ENCODE measurements around the gene ZNF385B.

ZNF385B gene

DNA sequence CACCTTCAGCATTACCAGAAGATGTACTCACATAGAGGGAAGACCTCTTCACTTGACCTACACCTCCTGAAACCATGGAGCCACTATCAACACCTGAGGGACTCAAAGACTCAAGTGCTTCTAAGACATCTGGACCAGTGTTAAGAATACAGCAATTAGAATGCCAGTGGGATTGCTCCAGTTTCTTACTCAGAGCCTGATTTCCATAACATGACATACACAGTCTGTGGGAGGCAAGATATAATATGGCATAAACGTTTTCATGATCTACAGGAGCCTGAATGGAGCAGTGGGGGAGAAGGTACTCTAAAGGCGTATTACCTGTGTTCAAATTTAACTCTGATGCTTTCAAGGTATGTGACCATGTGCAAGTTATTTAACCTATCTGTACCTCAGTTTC, 57.2 kb downstream of the ZNF385B start:
- TF ChIP-seq, protein P1, sequence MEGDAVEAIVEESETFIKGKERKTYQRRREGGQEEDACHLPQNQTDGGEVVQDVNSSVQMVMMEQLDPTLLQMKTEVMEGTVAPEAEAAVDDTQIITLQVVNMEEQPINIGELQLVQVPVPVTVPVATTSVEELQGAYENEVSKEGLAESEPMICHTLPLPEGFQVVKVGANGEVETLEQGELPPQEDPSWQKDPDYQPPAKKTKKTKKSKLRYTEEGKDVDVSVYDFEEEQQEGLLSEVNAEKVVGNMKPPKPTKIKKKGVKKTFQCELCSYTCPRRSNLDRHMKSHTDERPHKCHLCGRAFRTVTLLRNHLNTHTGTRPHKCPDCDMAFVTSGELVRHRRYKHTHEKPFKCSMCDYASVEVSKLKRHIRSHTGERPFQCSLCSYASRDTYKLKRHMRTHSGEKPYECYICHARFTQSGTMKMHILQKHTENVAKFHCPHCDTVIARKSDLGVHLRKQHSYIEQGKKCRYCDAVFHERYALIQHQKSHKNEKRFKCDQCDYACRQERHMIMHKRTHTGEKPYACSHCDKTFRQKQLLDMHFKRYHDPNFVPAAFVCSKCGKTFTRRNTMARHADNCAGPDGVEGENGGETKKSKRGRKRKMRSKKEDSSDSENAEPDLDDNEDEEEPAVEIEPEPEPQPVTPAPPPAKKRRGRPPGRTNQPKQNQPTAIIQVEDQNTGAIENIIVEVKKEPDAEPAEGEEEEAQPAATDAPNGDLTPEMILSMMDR (conservative IDR thresholded peaks at IDR 0.05) = no peak
- H3K27ac ChIP-seq = no peak overlapping the region

DNA sequence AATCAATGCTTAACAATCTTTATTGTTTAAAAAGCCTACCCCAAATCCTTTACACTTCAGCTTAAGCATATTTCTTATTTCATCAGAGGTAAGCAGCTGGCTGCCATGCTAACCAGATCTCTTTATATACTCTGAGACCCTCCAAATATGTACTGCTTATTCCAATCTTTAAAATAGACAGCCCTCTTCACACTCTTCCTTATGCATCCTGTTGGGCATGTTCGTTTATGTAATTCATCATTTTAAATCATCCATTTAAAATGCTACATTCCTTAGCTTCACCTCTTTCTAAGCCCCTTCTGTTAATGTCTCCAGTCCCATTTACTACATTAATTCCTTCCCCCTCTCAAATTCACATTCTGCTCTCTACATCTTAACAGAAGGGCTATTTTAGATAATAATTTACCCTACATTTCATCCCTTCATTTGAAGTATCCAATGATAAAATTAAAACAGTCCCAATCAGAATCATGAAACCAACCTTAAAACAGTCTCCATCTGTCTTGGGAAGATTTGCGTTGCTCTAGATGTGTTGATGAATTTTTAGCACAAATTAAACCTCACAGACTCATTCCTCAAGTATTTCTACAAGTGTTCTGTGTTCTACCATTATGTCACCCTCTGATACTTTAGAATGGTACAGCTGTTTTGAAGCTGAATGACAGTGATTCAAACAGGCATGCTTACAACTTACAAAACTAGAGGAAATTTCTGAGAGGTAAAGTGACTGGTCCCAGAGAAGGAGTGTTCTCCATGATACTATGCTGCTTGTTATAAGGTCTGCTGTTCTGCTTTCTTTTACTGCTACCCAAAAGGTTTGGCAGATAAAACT, 59.1 kb downstream of the ZNF385B start:
- TF ChIP-seq, protein P1 (conservative IDR thresholded peaks at IDR 0.05) = no peak
- no peak overlapping the region for H3K27ac ChIP-seq

GRCh38 chr2:179800776-179801175, 60.6 kb downstream of the ZNF385B start:
- TF ChIP-seq, protein P1 (conservative IDR thresholded peaks at IDR 0.05) = no peak
- no peak overlapping the region for H3K27ac ChIP-seq

DNA sequence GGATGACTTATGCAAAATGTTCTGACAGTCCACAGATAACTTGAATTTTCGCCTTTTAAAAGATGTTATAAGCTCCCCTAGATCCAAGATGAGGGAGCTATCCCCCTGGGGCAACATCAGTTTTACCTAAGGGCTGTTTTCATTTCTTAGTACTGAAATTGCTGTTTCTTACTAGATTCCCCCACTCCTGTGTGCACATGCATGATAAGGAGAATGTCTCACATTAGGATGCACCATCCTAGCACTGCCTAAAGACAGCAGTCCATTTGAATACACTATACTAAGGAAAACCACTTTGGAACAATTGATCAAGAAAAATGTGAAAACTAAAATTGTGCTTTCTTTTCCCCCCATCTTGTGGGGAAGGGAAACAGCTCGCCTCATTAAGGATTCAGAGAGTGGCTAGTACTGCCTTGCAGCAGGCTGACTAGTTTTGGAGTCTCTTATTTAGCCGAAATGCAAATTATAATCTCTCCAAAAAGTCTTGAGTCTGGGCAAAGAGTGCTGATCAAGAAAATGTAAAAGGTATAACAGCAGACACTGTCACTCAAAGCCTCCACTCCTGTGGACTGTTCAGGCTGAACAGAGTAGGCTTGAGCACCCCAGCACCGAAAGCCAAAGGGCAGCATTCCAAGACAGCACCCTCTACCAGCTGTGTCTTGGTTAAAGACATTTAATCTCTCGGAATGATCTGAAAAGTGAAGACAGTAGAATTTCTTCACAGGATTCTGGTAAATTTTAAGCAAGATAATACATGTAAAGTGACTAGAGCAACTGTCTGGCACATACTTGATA, 65.0 kb downstream of the ZNF385B start:
- TF ChIP-seq, protein P1 (conservative IDR thresholded peaks at IDR 0.05) = no peak
- no peak overlapping the region for H3K27ac ChIP-seq

- no peak overlapping the region for H3K27ac ChIP-seq
- TF ChIP-seq, protein P1 (conservative IDR thresholded peaks at IDR 0.05) = no peak
Observed at GRCh38 chr2:179793902-179794301, 67.5 kb downstream of the ZNF385B start.

- TF ChIP-seq, protein P1 (conservative IDR thresholded peaks at IDR 0.05) = no peak
Observed at GRCh38 chr2:179793238-179793637, 68.2 kb downstream of the ZNF385B start.

More at GRCh38 chr2:179793238-179793637, 68.2 kb downstream of the ZNF385B start:
- H3K27ac ChIP-seq = no peak overlapping the region

Data from VCaP (cell line).